Tibial artery (tissue), 4 donors: ENCODE data around the gene SEC24B.

Source experiments
- DNase-seq, 2 donors: peaks; one replicate each; pipeline ENCODE4 v3.0.0-alpha.2; 2019
- H3K27ac ChIP-seq, 2 donors: fragments of 200-600 bp; sonication (generic) in 1 of 2; 1 replicate in 1 of 2; 2 replicates in 1 of 2; pipeline ENCODE4 v1.5.1; 2018 to 2019; ENCODE audit warnings: mild to moderate bottlenecking in 1 of 2
- H3K27me3 ChIP-seq, 2 donors: fragments of 200-600 bp; sonication (generic) in 1 of 2; one replicate each; pipeline versions ENCODE4 v1.5.1 to v1.6.0; 2016 to 2019
- H3K36me3 ChIP-seq, 3 donors: fragments of 200-600 bp; sonication (generic) in 2 of 3; one replicate each; pipeline ENCODE4 v1.5.1; 2016 to 2019; ENCODE audit warnings: mild to moderate bottlenecking in 2 of 3
- H3K4me1 ChIP-seq, 4 donors: fragments of 200-600 bp; sonication (generic) in 2 of 4; 1 replicate in 3 of 4; 2 replicates in 1 of 4; pipeline ENCODE4 v1.5.1; 2016 to 2019
- H3K4me3 ChIP-seq, 2 donors: fragments of 200-600 bp; sonication (generic) in 1 of 2; 1 replicate in 1 of 2; 2 replicates in 1 of 2; pipeline ENCODE4 v1.5.1; 2018 to 2019; ENCODE audit warnings: mild to moderate bottlenecking in 2 of 2
- H3K9me3 ChIP-seq, 3 donors: fragments of 200-600 bp; sonication (generic) in 1 of 3; one replicate each; pipeline ENCODE4 v1.5.1; 2016 to 2019
- intact Hi-C: fragments of 100-400 bp; cut with DNase I; formaldehyde crosslinking; loops from one replicate; pipeline ENCODE4 v1.15.0; 2023; ENCODE audit warnings: low total_unique reads
- TF ChIP-seq, protein P1 (sequence below), 2 experiments: fragments of 200-600 bp in 1 of 2; fragments of 450-650 bp in 1 of 2; IDR thresholded peaks; one replicate each; pipeline ENCODE4 v1.5.1; 2017 to 2019; ENCODE audit warnings: antibody characterized with exemption in 2 of 2, mild to moderate bottlenecking in 1 of 2, moderate library complexity in 1 of 2

Gene SEC24B

DNA sequence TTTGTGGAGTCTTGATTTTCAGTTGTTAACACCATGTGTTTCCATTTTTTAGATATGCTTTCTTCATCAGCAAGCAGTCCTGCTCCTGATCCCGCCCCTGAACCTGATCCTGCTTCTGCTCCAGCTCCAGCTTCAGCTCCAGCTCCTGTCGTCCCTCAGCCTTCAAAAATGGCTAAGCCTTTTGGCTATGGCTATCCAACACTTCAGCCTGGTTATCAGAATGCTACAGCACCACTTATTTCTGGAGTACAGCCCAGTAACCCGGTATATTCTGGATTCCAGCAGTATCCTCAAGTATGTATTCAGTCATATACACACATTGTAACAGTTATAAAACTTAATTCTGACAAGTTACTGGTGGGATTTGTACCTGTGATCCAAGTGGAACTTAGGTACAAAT is 60.9 kb downstream of the SEC24B start:
- Histone ChIP-seq H3K27ac (no peak overlapping the region), H3K4me1 (no peaks in the 10 kb centered on the region), H3K36me3 (peaks cover 37 to 48% (median 41%) of the 10 kb centered on the region in 3 donors), H3K4me3 (no peak overlapping the region), H3K9me3 (no peaks in the 10 kb centered on the region), H3K27me3 (no peaks in the 10 kb centered on the region)
- TF ChIP-seq, protein P1, sequence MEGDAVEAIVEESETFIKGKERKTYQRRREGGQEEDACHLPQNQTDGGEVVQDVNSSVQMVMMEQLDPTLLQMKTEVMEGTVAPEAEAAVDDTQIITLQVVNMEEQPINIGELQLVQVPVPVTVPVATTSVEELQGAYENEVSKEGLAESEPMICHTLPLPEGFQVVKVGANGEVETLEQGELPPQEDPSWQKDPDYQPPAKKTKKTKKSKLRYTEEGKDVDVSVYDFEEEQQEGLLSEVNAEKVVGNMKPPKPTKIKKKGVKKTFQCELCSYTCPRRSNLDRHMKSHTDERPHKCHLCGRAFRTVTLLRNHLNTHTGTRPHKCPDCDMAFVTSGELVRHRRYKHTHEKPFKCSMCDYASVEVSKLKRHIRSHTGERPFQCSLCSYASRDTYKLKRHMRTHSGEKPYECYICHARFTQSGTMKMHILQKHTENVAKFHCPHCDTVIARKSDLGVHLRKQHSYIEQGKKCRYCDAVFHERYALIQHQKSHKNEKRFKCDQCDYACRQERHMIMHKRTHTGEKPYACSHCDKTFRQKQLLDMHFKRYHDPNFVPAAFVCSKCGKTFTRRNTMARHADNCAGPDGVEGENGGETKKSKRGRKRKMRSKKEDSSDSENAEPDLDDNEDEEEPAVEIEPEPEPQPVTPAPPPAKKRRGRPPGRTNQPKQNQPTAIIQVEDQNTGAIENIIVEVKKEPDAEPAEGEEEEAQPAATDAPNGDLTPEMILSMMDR (IDR thresholded peaks at IDR 0.05): no peak
- intact Hi-C loops: no loop called here
- DNase-seq: no peak

DNA sequence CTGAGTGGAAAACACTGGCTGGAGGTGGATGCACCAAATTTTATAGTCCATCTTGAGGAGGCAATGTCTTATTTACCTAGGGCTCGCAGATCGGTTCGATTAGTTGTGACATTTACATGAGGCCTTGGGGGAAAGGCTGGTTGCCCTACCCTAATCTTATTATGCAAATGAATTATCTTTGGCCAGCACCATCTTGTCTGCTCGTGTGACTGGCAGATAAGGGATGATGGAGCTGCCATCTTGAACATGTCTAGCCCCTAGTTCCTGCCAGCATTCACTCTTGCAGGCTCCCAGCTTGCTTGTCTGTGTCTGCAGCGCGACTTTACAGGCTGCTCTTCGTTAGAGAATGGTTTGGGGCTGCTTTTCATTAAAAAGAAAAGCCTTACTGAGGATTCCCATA is 61.9 kb downstream of the SEC24B start:
- Histone ChIP-seq H3K36me3 (peaks cover 46 to 54% (median 48%) of the 10 kb centered on the region in 3 donors), H3K9me3 (no peaks in the 10 kb centered on the region), H3K4me3 (no peak overlapping the region), H3K27ac (no peak overlapping the region), H3K27me3 (no peaks in the 10 kb centered on the region), H3K4me1 (no peaks in the 10 kb centered on the region)
- DNase-seq: no peak
- TF ChIP-seq, protein P1 (IDR thresholded peaks at IDR 0.05): no peak
- intact Hi-C loops: no loop called here

DNA sequence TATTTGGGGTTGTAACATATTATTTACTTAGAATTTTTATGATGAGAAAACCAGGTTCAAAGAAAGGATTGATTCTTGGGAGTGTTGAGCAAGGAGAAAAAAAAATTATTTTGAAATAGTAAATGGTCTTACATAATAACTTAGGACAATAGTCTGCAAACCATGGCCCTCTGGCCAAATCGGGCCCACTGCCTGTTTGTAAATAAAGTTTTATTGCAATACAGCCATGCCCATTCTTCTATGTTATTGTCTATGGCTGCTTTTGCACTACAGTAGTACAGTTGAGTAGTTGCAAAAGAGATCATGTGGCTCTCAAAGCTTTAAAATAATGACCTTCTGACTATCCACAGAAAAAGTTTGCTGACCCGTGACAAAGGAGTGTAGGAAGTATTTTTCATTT is 63.3 kb downstream of the SEC24B start:
- Histone ChIP-seq H3K36me3 (peaks cover 58 to 68% (median 59%) of the 10 kb centered on the region in 3 donors), H3K9me3 (no peaks in the 10 kb centered on the region), H3K27ac (no peak overlapping the region), H3K4me3 (no peak overlapping the region), H3K27me3 (no peaks in the 10 kb centered on the region), H3K4me1 (no peaks in the 10 kb centered on the region)
- intact Hi-C loops: no loop called here
- DNase-seq: no peak
- TF ChIP-seq, protein P1 (IDR thresholded peaks at IDR 0.05): no peak

DNA sequence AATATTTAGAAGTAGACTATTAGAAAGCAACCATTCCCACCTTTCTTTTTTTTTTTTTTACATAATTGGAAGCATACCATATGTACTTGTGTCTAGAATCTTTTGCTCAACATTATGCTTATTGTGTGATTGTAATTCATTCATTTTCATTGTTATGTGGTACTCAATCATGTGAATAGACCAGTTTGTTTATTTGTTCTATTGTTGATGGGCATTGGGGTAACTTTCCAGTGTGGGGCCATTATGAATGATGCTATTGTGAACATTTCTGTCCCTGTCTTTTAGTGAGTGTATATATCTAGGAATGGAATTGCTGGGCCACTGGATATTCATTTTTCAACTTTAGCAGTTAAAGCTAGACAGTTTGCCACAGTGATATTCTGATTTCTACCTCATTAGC is 63.9 kb downstream of the SEC24B start:
- TF ChIP-seq, protein P1 (IDR thresholded peaks at IDR 0.05): no peak
- H3K27ac ChIP-seq: no peak overlapping the region
- peaks cover 59 to 71% (median 61%) of the 10 kb centered on the region in 3 donors for H3K36me3 ChIP-seq
- no peak overlapping the region for H3K4me3 ChIP-seq
- intact Hi-C loops: no loop called here
- H3K27me3 ChIP-seq: no peaks in the 10 kb centered on the region
- no peaks in the 10 kb centered on the region for H3K9me3 ChIP-seq
- DNase-seq: no peak
- no peaks in the 10 kb centered on the region for H3K4me1 ChIP-seq

DNA sequence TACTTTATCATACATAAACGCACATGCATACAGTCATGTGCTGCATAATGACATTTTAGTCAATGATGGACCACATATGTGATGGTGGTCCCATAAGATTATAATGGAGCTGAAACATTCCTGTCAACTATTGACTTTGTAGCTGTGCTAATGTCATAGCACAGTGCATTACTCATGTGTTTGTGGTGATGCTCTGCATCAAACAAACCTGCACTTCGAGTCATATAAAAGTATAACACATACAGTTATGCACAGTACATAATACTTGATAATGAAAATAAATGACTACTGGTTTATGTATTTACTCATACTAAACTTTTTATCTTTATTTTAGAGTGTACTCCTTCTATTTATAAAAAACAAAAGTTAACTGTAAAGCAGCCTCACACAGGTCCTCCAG is 65.9 kb downstream of the SEC24B start:
- Histone ChIP-seq H3K27me3 (no peaks in the 10 kb centered on the region), H3K36me3 (peaks cover 58 to 83% (median 61%) of the 10 kb centered on the region in 3 donors), H3K4me1 (no peaks in the 10 kb centered on the region), H3K27ac (no peak overlapping the region), H3K9me3 (no peaks in the 10 kb centered on the region), H3K4me3 (no peak overlapping the region)
- intact Hi-C loops: no loop called here
- no peak for DNase-seq
- TF ChIP-seq, protein P1 (IDR thresholded peaks at IDR 0.05): no peak

DNA sequence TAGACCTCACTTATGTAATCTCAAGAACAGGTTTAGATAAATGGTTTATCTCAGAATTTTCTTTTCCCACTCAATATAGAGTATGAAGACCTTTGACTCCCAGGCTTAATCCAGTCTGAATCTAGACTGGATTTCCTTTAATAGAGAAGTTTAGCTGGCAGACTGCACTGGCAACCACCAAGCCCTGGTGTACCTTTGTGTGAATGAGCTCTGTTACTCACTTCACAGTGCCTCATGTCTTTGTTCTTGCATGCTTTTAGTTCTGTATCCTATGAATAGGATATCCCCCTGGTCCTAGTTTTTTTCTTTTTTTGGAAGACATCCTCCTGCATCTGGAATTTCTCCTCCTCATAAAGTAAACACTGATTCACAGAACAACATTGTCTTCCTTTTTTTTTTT is 73.3 kb downstream of the SEC24B start:
- H3K36me3 ChIP-seq: peaks cover 20 to 53% (median 46%) of the 10 kb centered on the region in 3 donors
- H3K27me3 ChIP-seq: no peaks in the 10 kb centered on the region
- no peak overlapping the region for H3K4me3 ChIP-seq
- TF ChIP-seq, protein P1 (IDR thresholded peaks at IDR 0.05): no peak
- no peaks in the 10 kb centered on the region for H3K9me3 ChIP-seq
- no peak for DNase-seq
- H3K4me1 ChIP-seq: no peaks in the 10 kb centered on the region
- H3K27ac ChIP-seq: no peak overlapping the region
- intact Hi-C loops: no loop called here
